SK-N-SH treated with all-trans-retinoic acid at 6 μM for 48 hours (cell line): Measurements from ENCODE around the gene ZNF227.

ENCODE experiments used
- ATAC-seq: fragments of 200-7000 bp; cut with Tn5 transposase; 3 replicates; pipeline ENCODE4 v1.9.1; 2020; ENCODE audit warnings: mild to moderate bottlenecking, moderate library complexity
- ARNTL ChIP-seq: fragments of 450-650 bp; formaldehyde crosslinking; IDR thresholded peaks from 2 replicates; pipeline ENCODE4 v1.5.0; 2020; ENCODE audit warnings: low read depth, mild to moderate bottlenecking, moderate library complexity, borderline replicate concordance
- BACH2 ChIP-seq: fragments of 250-450 bp; sonication (Bioruptor Pico); IDR thresholded peaks from 2 replicates; pipeline ENCODE4 v1.9.0; 2021; ENCODE audit warnings: mild to moderate bottlenecking, borderline replicate concordance
- CREB5 ChIP-seq: fragments of 250-450 bp; sonication (Bioruptor Pico); IDR thresholded peaks from 2 replicates; pipeline ENCODE4 v1.5.1; 2020; ENCODE audit warnings: low read depth, mild to moderate bottlenecking, moderate library complexity
- CSDC2 ChIP-seq: fragments of 250-450 bp; sonication (Bioruptor Pico); IDR thresholded peaks from 2 replicates; pipeline ENCODE4 v1.5.0; 2020; ENCODE audit warnings: mild to moderate bottlenecking, moderate library complexity
- CSRNP3 ChIP-seq: fragments of 250-450 bp; sonication (Bioruptor Pico); IDR thresholded peaks from 2 replicates; pipeline ENCODE4 v1.5.1; 2021; ENCODE audit warnings: mild to moderate bottlenecking, moderate library complexity
- GLIS3 ChIP-seq: fragments of 250-450 bp; sonication (Bioruptor Pico); IDR thresholded peaks from 2 replicates; pipeline ENCODE4 v1.5.0; 2020; ENCODE audit warnings: mild to moderate bottlenecking, moderate library complexity
- ISL1 ChIP-seq: fragments of 250-450 bp; sonication (Bioruptor Pico); IDR thresholded peaks from 2 replicates; pipeline ENCODE4 v2.1.2; 2022; ENCODE audit warnings: mild to moderate bottlenecking, moderate library complexity
- OSR1 ChIP-seq: fragments of 250-450 bp; sonication (Bioruptor Pico); IDR thresholded peaks from 2 replicates; pipeline ENCODE4 v1.8.0; 2022; ENCODE audit warnings: moderate library complexity, mild to moderate bottlenecking, inconsistent platforms
- PATZ1 ChIP-seq: fragments of 250-450 bp; sonication (Bioruptor Pico); IDR thresholded peaks from 2 replicates; pipeline ENCODE4 v1.8.0; 2020; ENCODE audit warnings: mild to moderate bottlenecking, moderate library complexity, borderline replicate concordance
- POU6F1 ChIP-seq: fragments of 250-450 bp; sonication (Bioruptor Pico); IDR thresholded peaks from 2 replicates; pipeline ENCODE4 v1.8.0; 2021; ENCODE audit warnings: low read depth, mild to moderate bottlenecking, moderate library complexity, borderline replicate concordance
- PPARA ChIP-seq: fragments of 250-450 bp; sonication (Bioruptor Pico); IDR thresholded peaks from 2 replicates; pipeline ENCODE4 v1.5.0; 2020; ENCODE audit warnings: mild to moderate bottlenecking, borderline replicate concordance
- RARB ChIP-seq: fragments of 250-450 bp; sonication (Bioruptor Pico); IDR thresholded peaks from 2 replicates; pipeline ENCODE4 v1.8.0; 2021; ENCODE audit warnings: mild to moderate bottlenecking, moderate library complexity
- SNAI2 ChIP-seq: fragments of 250-450 bp; sonication (Bioruptor Pico); IDR thresholded peaks from 2 replicates; pipeline ENCODE4 v1.5.0; 2020; ENCODE audit warnings: mild to moderate bottlenecking, moderate library complexity
- TCF4 ChIP-seq: fragments of 250-450 bp; sonication (Bioruptor Pico); IDR thresholded peaks from 2 replicates; pipeline ENCODE4 v1.8.0; 2021; ENCODE audit warnings: mild to moderate bottlenecking, moderate library complexity, borderline replicate concordance
- TOX ChIP-seq: fragments of 250-450 bp; sonication (Bioruptor Pico); IDR thresholded peaks from 2 replicates; pipeline ENCODE4 v1.8.0; 2021; ENCODE audit warnings: mild to moderate bottlenecking, moderate library complexity, borderline replicate concordance
- TSHZ2 ChIP-seq: fragments of 250-450 bp; sonication (Bioruptor Pico); IDR thresholded peaks from 2 replicates; pipeline ENCODE4 v1.5.0; 2020; ENCODE audit warnings: mild to moderate bottlenecking, moderate library complexity
- ZC3H10 ChIP-seq: fragments of 250-450 bp; sonication (Bioruptor Pico); IDR thresholded peaks from 2 replicates; pipeline ENCODE4 v1.5.1; 2021; ENCODE audit warnings: mild to moderate bottlenecking, moderate library complexity
- ZFP3 ChIP-seq: fragments of 250-450 bp; sonication (Bioruptor Pico); IDR thresholded peaks from 2 replicates; pipeline ENCODE4 v1.5.0; 2020; ENCODE audit warnings: mild to moderate bottlenecking, moderate library complexity
- ZFP30 ChIP-seq: fragments of 450-650 bp; formaldehyde crosslinking; IDR thresholded peaks from 2 replicates; pipeline ENCODE4 v1.5.0; 2022; ENCODE audit warnings: mild to moderate bottlenecking, moderate library complexity
- ZNF565 ChIP-seq: fragments of 450-650 bp; formaldehyde crosslinking; conservative IDR thresholded peaks from 2 replicates; pipeline ENCODE4 v1.5.0; 2020; ENCODE audit warnings: low read depth, mild to moderate bottlenecking, moderate library complexity
- ZNF70 ChIP-seq: fragments of 450-650 bp; formaldehyde crosslinking; IDR thresholded peaks from 2 replicates; pipeline ENCODE4 v1.5.0; 2020; ENCODE audit warnings: mild to moderate bottlenecking, moderate library complexity
- ZNF8 ChIP-seq: fragments of 450-650 bp; formaldehyde crosslinking; IDR thresholded peaks from 2 replicates; pipeline ENCODE4 v1.5.0; 2020; ENCODE audit warnings: mild to moderate bottlenecking, moderate library complexity

The ZNF227 gene

GRCh38 chr19:44277331-44277730, 65.0 kb downstream of the ZNF227 start:
- TF ChIP-seq RARB (CRISPR knock-in tag) (no peak), CSRNP3 (no peak), ZFP3 (CRISPR knock-in tag) (no peak), TSHZ2 (no peak), CSDC2 (CRISPR knock-in tag) (no peak), ZNF70 (CRISPR knock-in tag) (no peak), ISL1 (CRISPR knock-in tag) (no peak), ARNTL (CRISPR knock-in tag) (no peak), PPARA (CRISPR knock-in tag) (no peak), ZNF8 (CRISPR knock-in tag) (no peak), OSR1 (no peak), CREB5 (CRISPR knock-in tag) (no peak), GLIS3 (CRISPR knock-in tag) (no peak), BACH2 (CRISPR knock-in tag) (no peak), ZC3H10 (CRISPR knock-in tag) (no peak), ZNF565 (CRISPR knock-in tag) (no peak), PATZ1 (no peak), ZFP30 (CRISPR knock-in tag) (no peak), POU6F1 (CRISPR knock-in tag) (no peak), TCF4 (no peak)
- no peak for ATAC-seq

GRCh38 chr19:44278181-44278690, 65.9 kb downstream of the ZNF227 start:
- no peak for ATAC-seq
- TF ChIP-seq ARNTL (CRISPR knock-in tag) (no peak), GLIS3 (CRISPR knock-in tag) (no peak), SNAI2 (no peak), POU6F1 (CRISPR knock-in tag) (no peak), BACH2 (CRISPR knock-in tag) (no peak), ZC3H10 (CRISPR knock-in tag) (no peak), ISL1 (CRISPR knock-in tag) (no peak), OSR1 (no peak), PATZ1 (no peak), ZFP3 (CRISPR knock-in tag) (no peak), CREB5 (CRISPR knock-in tag) (no peak), CSDC2 (CRISPR knock-in tag) (no peak), RARB (CRISPR knock-in tag) (no peak), ZNF565 (CRISPR knock-in tag) (no peak), TOX (CRISPR knock-in tag) (no peak), ZFP30 (CRISPR knock-in tag) (no peak), PPARA (CRISPR knock-in tag) (no peak)
